Measurements from ENCODE around the gene SLIT1.

The SLIT1 gene

DNA sequence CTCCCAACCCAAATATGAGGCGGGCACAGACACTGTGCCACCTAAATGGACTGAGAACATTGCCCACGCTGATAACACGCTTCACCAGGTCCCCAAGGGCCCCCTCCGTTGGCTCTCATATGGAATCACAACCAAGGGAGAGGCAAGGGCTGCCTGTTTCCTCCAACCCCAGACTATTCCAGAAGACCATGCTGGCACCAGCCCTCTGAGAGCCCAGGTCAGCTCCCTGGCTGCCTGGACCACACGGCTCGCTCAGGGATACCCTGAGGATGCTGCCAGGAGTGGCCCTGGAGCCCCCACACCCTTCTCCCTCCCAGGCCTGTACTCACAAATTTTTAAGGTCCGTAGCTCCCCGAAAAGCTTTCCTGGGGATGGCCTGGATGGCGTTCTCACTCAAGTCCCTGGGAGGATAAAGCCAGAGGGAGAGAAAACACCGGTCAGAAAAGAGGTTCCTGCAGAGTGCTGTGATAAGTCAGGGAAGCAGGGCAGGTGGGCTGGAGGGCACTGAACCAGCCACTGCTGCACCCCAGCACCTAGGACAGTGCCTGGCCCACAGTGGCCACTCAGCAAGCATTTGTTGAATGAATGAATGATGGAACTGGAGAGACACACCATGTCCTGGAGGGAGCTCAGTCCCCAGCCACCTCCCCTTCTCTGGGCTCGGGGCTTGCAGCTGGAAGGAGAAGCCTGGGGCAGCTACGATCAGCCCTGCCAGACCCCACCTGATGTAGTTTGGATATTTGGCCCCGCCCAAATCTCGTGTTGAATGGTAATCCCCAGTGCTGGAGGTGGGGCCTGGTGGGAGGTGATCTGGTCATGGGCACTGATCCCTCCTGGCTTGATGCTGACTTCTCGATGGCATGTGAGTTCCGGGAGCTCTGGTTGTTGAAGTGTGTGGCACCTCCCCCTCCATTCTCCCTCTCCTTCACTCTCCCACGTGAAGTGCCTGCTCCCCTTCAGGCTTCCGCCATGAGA is 119.8 kb downstream of the SLIT1 start:
- Histone ChIP-seq H3K27ac (no peak overlapping the region), H3K4me3 (no peak overlapping the region), H3K9me3 (peaks cover 6% of the 10 kb centered on the region; the same call in 1 of the 2 replicates), H3K9ac (no peak overlapping the region), H3K36me3 (no peaks in the 10 kb centered on the region), H3K4me1 (peaks cover 28% of the 10 kb centered on the region), H3K27me3 (no peaks in the 10 kb centered on the region), H3K4me2 (no peak overlapping the region), H4K20me1 (no peaks in the 10 kb centered on the region)
- no peak for TF ChIP-seq Cebpa-rat (IDR thresholded peaks at IDR 0.05)

DNA sequence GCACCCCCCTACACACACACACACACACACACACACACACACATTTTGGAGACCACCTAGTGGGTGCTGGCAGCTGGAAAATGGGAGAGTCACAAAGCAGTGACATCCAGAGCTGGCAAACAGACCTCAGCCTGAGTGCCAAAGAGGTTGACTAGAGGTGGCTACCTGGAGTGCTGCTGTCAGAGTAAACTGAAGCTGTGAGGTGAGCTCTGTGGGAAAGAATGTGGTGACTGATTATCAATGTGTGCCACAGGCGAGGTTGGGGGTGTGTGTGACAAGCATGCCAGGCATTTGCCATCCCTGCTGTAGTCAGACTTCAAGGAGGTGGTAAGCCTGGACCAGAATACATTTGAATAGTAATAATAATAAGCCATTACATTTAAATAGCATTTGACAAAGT is 120.6 kb downstream of the SLIT1 start:
- H3K4me1 ChIP-seq, result peaks cover 24% of the 10 kb centered on the region
- no peak overlapping the region for H3K27ac ChIP-seq
- no peaks in the 10 kb centered on the region for H4K20me1 ChIP-seq
- TF ChIP-seq Cebpa-rat (IDR thresholded peaks at IDR 0.05), result no peak
- H3K9me3 ChIP-seq, result peaks cover 4% of the 10 kb centered on the region; the same call in 1 of the 2 replicates
- no peaks in the 10 kb centered on the region for H3K27me3 ChIP-seq
- no peak overlapping the region for H3K4me2 ChIP-seq
- H3K4me3 ChIP-seq, result no peak overlapping the region
- no peak overlapping the region for H3K9ac ChIP-seq
- H3K36me3 ChIP-seq, result no peaks in the 10 kb centered on the region

DNA sequence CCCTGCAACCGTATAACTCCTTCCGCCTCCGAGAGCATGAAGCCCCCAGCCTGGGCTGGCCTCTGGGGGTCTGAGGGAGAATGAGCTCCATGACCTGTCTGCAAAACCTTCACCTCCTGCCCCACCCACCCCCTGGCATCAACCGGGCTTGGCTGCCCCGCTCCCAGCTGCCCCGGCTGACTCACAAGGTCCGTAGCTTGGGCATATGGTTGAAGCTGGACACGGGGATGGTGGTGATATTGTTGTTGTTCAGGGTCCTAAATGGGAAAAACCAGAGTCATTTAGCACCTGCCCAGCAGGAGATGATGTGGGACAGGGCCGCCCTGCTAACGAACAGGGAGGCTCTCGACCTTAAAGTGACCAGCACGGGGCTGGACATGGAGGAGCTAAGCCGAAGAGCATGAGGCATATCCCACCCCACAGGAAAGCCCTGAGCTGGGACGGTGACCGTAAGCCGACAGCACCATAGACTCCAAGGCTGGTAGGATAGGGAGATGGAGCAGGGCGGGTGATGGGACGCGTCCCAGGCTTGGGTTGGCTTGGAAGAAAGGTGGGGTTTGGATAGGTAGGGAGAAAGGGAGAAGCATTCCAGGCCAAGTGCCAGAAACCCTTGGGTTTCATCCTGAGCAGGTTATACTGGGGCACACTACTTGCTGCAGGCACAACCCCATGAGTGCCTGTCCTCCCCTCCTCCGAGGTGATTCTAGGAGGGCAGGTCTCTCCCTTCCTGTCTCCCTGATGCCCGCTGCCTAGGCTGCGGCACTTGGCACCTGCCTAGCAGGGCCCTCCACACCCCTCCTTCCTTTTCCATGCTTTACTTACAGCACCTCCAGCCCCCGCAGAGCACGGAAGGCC is 121.5 kb downstream of the SLIT1 start:
- Histone ChIP-seq H3K27ac (no peak overlapping the region), H3K9me3 (no peaks in the 10 kb centered on the region), H3K4me1 (peaks cover 14% of the 10 kb centered on the region), H3K9ac (no peak overlapping the region), H3K27me3 (no peaks in the 10 kb centered on the region), H3K4me2 (no peak overlapping the region), H3K36me3 (no peaks in the 10 kb centered on the region), H4K20me1 (no peaks in the 10 kb centered on the region), H3K4me3 (no peak overlapping the region)
- no peak for TF ChIP-seq Cebpa-rat (IDR thresholded peaks at IDR 0.05)

DNA sequence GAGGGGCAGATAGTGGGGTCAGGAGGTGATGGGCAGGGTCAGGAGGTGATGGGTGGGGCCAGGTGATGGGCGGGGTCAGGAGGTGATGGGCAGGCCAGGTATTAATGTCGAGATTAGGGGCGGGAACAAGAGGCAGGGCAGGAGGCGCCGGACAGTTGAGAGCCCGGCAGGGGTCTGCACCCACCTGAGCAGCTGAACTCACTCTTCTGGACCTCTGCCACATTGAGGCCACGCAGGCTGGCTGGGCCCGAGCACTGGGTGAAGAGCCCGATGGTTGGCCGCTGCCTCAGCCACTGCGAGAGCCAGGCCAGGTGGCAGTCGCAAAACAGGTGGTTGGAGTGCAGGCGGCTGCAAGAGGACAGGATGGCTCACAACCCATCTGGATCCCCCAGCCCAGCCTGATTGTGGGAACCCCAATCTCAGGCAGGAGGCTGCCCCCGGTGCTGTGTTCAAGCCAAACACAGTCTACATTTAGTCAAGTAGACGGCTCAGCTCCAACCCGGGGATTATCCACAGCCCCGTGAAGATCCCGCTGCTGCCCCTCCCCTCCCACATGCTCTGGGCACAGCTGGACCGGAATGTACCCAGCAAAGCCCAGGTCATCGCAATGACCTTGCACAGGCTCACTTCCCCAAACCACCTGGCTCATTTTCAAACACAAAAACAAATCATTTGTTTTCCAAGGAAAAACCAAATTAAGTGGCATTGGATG is 122.3 kb downstream of the SLIT1 start:
- Histone ChIP-seq H3K9me3 (no peaks in the 10 kb centered on the region), H3K4me1 (peaks cover 7% of the 10 kb centered on the region), H4K20me1 (no peaks in the 10 kb centered on the region), H3K4me2 (no peak overlapping the region), H3K4me3 (no peak overlapping the region), H3K36me3 (no peaks in the 10 kb centered on the region), H3K9ac (no peak overlapping the region), H3K27me3 (no peaks in the 10 kb centered on the region), H3K27ac (no peak overlapping the region)
- no peak for TF ChIP-seq Cebpa-rat (IDR thresholded peaks at IDR 0.05)

DNA sequence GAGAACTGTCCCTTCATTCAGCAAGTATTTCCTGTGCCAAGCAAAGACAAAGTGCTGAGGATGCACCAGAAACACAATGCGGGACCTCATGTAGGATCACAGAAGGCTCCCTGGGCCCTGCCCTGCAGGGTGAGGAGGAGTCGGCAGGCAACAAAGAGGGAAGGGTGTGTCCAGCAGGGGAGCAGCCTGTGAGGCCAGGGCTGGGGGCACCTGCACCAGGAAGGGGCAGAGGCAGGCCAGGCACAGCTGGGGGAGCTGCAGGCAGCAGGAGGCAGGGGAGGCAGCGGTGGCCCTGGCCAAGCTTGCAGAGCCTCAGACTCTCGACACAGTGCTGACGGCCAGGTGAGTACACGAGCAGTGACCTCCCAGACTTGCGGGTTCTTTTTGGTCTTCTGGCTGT is 123.3 kb downstream of the SLIT1 start:
- Histone ChIP-seq H3K4me2 (no peak overlapping the region), H3K27me3 (no peaks in the 10 kb centered on the region), H3K36me3 (no peaks in the 10 kb centered on the region), H4K20me1 (no peaks in the 10 kb centered on the region), H3K27ac (no peak overlapping the region), H3K4me1 (no peaks in the 10 kb centered on the region), H3K9ac (no peak overlapping the region), H3K9me3 (no peaks in the 10 kb centered on the region), H3K4me3 (no peak overlapping the region)
- TF ChIP-seq Cebpa-rat (IDR thresholded peaks at IDR 0.05), result no peak

DNA sequence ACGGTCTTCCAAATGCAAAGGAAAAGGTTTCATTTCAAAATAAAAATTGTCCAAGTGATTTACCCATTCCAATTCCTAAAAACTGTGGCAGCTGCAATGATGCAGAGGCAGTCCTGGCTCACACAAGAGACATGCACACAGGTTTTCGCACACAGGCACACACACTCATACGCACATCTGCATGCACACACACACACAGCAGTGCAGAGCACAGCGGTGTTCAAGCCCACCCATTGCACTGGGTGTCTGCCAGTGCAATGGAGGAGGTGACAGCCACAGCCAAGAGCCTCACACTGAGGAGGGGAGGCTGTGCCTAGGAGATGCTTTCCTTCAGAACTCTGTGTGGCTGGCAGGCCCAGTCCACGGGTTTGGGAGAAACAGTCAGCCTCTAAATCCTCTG is 123.7 kb downstream of the SLIT1 start:
- H3K9me3 ChIP-seq, result no peaks in the 10 kb centered on the region
- TF ChIP-seq Cebpa-rat (IDR thresholded peaks at IDR 0.05), result no peak
- H3K4me1 ChIP-seq, result no peaks in the 10 kb centered on the region
- no peaks in the 10 kb centered on the region for H4K20me1 ChIP-seq
- no peaks in the 10 kb centered on the region for H3K36me3 ChIP-seq
- H3K27me3 ChIP-seq, result no peaks in the 10 kb centered on the region
- no peak overlapping the region for H3K4me3 ChIP-seq
- no peak overlapping the region for H3K9ac ChIP-seq
- H3K27ac ChIP-seq, result no peak overlapping the region
- H3K4me2 ChIP-seq, result no peak overlapping the region

DNA sequence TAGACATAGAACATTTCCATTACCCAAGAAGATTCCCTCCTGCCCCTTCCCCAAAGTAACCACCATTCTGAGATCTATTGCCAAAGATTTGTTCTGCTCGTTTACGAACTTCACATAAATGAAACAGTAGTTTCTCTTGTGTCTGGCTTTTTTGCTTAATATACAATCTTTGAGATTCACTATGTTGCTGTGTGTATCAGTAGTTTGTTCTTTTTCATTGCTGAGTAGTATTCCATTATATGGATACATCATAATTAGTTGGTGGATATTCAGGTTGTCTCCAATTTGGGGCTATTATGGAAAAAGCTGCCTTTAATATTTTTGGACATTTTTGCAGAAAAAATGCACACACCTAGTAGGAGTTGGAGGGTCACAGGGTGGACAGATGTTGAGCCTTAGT is 124.3 kb downstream of the SLIT1 start:
- Histone ChIP-seq H3K27me3 (no peaks in the 10 kb centered on the region), H3K9ac (no peak overlapping the region), H4K20me1 (no peaks in the 10 kb centered on the region), H3K4me3 (no peak overlapping the region), H3K4me1 (no peaks in the 10 kb centered on the region), H3K9me3 (no peaks in the 10 kb centered on the region), H3K4me2 (no peak overlapping the region), H3K36me3 (no peaks in the 10 kb centered on the region), H3K27ac (no peak overlapping the region)
- TF ChIP-seq Cebpa-rat (IDR thresholded peaks at IDR 0.05), result no peak

DNA sequence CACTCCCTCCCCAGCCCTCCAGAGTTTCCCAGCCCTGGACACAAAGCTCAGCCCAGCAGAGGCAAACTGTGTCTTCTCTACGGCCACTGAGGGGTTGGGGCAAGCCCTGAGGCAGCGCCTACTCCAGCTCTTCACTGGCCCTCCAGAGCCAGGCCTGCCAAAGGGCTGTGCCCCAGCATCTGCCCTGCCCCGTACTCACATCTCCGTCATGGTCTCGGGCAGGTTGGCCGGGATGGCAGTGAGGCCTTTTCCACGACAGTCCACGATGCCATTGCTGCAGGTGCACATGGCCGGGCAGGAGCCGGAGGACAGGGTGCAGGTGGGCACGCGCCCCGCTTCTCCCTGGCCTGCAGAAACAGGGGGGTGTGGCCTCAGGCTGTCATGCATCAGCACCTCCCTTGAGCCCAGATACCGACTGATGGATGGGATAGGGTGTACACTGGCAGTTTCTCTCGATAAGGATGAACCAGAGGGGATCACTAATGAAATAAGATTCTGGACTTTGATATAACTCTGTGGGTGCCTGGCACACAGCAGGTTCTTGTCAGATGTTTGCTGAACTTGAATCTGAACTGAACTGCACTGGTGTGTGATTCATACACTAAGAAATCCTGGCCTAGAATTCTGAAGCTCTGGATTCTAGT is 125.2 kb downstream of the SLIT1 start:
- no peak for TF ChIP-seq Cebpa-rat (IDR thresholded peaks at IDR 0.05)

DNA sequence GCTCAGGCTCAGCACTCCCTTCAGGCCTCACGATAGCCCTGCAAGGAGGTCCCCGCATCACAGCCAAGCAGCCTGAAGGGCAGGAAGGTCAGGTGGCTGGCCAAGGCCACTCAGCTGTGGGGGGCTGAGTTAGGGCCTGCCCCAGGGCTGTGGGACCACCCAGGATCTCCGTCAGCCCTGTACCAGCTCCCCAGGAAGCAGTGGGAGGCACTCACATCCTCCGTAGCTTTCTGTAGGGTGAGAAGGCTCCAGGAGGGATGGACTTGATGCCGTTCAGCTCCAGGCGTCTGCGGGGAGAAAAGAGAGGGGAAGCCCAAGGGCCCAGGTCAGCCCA is 125.9 kb downstream of the SLIT1 start:
- no peaks in the 10 kb centered on the region for H3K9me3 ChIP-seq
- no peaks in the 10 kb centered on the region for H3K36me3 ChIP-seq
- H3K4me3 ChIP-seq, result no peak overlapping the region
- TF ChIP-seq Cebpa-rat (IDR thresholded peaks at IDR 0.05), result no peak
- no peaks in the 10 kb centered on the region for H3K4me1 ChIP-seq
- H4K20me1 ChIP-seq, result no peaks in the 10 kb centered on the region
- H3K9ac ChIP-seq, result no peak overlapping the region
- no peaks in the 10 kb centered on the region for H3K27me3 ChIP-seq
- no peak overlapping the region for H3K4me2 ChIP-seq
- H3K27ac ChIP-seq, result no peak overlapping the region

More for the DNA sequence above, 125.2 kb downstream of the SLIT1 start:
- H3K4me2 ChIP-seq, result no peak overlapping the region
- no peak overlapping the region for H3K27ac ChIP-seq
- H4K20me1 ChIP-seq, result no peaks in the 10 kb centered on the region
- H3K36me3 ChIP-seq, result no peaks in the 10 kb centered on the region
- no peaks in the 10 kb centered on the region for H3K9me3 ChIP-seq
- H3K4me3 ChIP-seq, result no peak overlapping the region
- H3K9ac ChIP-seq, result no peak overlapping the region
- no peaks in the 10 kb centered on the region for H3K27me3 ChIP-seq
- no peaks in the 10 kb centered on the region for H3K4me1 ChIP-seq
